ENCODE results near the gene FLRT3.

Gene FLRT3

DNA sequence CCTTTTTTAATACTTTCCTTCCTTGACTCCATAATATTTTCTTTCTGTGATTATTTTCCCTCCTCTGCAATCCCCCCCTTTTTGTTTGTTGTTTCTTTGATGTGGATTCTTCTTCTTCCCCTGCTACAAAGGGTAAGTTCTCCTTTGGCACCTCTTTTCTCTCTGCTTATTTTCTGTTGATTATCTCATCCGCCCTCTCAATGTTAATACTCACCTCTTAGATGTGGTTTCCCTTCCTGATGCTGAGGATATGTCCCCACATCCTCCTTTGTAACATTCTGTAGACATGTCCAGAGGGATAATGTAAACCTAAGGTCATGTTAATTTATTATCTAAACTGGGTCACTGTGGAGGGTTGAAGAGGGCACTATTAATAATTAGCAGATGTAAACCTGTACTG lies 17.7 kb downstream of the FLRT3 start:
- DNase-seq (ENCODE audit: low read depth in 2 of 2) = no peak

DNA sequence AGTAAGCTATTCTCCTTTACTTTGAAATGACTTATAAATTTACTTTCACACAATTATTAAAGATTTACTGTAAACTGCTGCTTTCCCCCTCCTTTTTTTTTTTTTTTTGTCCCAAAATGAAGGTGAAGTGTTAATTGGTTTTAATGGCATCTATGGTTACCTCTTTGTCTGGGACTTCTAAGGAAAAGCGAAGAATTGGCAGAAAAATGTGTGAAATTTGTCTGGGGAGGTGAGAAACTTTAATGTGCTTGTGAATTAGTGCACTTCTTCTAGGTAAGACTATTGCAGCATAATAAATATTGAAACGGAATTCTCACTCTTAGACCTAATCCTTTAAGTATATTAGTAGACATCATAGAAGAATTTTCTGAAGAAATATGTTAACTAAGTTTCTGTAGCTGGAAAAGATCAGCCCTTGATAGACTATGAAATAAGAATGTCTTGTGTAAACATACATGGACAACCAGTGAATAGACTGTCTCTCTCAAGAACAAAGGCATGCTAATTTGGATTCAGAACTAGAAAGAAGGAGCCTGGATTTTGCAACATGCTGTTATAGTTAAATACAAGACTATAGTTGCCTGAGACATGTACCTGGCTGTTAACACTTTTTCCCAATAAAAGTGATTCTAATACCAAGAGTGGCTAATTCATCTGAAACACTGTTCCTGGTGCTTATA lies 23.9 kb downstream of the FLRT3 start:
- DNase-seq (ENCODE audit: low read depth in 2 of 2) = no peak

GRCh38 chr20:14312001-14312400 lies 25.4 kb downstream of the FLRT3 start:
- DNase-seq (ENCODE audit: low read depth in 2 of 2) = no peak

GRCh38 chr20:14310977-14311627 lies 26.3 kb downstream of the FLRT3 start:
- DNase-seq (ENCODE audit: low read depth in 2 of 2) = no peak

DNA sequence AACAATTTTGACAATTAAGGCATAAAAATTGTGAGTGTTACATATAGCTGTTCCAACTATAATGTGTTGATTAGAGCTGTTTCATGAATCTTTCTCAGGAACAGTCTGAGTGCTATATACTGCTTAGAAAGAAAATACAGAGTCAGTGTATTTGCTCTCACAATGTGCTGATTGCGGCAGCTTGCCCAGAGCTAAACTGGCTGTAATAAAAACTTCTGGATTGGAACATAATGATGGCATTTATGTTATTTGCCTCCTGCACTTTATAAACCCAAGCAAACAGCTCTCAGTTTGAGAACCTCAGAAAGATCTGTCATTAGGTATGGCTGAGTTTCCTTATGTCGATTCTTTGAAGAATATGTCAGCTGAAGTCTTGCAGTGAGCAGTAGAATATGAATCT lies 29.5 kb downstream of the FLRT3 start:
- DNase-seq (ENCODE audit: low read depth in 2 of 2) = no peak

GRCh38 chr20:14304472-14304871 lies 32.9 kb downstream of the FLRT3 start:
- no peak for DNase-seq (ENCODE audit: low read depth in 2 of 2)

GRCh38 chr20:14303651-14304050 lies 33.8 kb downstream of the FLRT3 start:
- no peak for DNase-seq (ENCODE audit: low read depth in 2 of 2)

- DNase-seq (ENCODE audit: low read depth in 2 of 2) = no peak
Observed at GRCh38 chr20:14303106-14303505, 34.3 kb downstream of the FLRT3 start.

- DNase-seq (ENCODE audit: low read depth in 2 of 2) = no peak
Observed at GRCh38 chr20:14299831-14300230, 37.6 kb downstream of the FLRT3 start.

DNA sequence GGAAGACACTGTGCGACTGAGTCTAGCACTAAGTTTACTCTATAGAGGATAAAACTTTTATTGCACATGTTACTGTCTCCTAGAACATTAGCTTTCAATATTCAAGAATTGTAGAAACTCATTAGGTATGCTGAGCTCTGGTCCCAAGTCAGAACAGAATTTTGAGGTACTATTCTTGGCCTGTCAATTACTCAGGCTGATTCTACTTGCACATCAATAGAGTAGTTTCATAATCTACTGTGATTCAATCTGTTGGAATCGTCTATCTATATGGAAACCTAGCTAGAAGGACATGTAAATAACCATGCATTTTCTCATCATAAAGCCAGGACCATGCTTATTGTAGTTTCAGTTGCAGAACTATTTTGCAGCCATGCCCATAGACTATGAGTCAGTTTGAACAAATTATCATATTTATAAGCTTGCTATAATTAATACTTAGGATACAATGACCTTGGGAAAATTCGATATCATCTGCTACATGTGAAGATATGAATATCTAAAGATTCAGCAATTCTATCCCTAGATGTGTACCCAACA lies 41.6 kb downstream of the FLRT3 start:
- DNase-seq (ENCODE audit: low read depth in 2 of 2) = no peak

- DNase-seq (ENCODE audit: low read depth in 2 of 2) = no peak
Observed at GRCh38 chr20:14295238-14295637, 42.2 kb downstream of the FLRT3 start.

GRCh38 chr20:14291502-14291901 lies 45.9 kb downstream of the FLRT3 start:
- DNase-seq (ENCODE audit: low read depth in 2 of 2) = no peak

DNA sequence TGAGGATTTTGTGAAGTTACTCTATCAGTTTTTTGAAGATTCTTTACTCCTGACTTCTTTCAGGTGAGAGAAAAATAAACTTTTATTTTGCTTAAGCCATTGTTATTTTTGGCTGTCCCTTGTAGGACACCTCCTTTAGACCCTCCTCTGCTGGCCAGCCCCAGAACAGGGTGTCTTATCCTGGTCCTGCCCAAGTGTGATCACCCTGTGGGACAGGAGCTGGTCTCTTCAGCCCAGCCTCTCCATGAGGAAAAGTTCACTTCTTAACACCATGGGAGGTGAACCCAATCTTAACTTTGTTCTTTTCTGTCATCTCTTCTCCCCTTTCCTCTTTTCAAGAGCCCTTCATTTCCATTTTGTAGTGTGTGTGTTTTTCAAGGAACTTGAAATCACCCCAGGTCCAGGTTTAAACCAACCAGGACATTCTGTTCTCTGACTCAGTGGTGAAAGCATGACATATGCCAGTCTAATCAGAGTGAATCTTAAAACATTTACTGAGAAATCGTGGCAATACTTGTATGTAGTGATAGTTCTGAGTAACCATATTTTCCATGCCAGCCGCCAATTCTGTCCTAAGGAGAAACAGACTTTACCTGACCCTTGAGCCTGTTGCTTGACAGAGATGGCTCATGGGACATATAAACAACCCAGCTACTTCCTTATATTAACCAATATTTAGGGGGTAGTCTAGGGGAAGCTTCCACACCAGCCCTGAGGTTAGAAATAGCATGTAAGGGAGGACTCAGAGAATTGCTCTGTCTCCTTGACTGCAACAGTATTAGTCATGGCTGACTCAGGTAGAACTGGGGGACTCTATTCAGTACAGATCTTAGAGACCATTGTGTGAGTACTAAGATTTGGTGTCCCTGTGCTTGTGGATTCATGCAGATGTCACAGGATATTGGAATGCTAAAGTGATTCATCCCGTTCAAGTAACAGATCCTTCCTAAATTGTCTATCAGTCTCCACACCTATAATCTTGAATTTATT lies 48.8 kb downstream of the FLRT3 start:
- no peak for DNase-seq (ENCODE audit: low read depth in 2 of 2)

DNA sequence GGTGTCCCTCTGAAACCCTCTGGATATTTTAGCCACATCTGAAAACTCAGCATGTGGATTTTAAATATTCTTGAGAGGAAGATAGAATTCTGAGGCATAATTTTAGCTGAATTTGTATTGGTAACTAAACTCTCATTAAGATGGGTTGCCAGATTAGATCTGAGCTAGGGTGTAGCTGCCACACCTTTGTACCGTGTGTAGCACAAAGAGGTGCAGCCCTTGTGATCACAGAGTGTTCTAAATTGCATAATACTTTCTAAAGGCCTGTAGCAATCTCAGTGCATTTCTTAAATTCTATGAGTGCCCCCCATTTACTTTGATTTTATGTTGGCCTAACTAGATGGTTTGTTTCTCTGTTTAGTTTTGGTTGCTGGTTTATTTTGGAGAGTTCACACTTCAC lies 53.0 kb downstream of the FLRT3 start:
- no peak for DNase-seq (ENCODE audit: low read depth in 2 of 2)

DNA sequence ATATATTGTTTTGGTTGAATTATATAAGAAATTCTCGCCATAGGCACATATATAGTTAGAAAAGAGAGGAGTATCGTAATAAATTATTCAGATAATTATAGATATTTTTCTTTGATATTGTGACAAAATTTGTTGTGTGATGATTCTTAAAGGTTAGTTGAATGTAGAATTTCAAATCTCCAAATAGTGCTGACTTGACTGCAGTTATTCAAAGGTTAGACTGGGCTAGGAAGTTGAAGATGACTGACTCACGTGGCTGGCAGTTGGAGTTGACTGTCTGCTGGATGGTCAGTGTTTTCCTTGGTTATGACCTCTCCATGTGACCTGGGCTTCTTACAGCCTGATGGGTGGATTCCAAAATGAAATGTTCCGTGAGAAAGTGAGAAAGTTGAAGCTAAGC lies 55.3 kb downstream of the FLRT3 start:
- DNase-seq (ENCODE audit: low read depth in 2 of 2) = no peak

Measured in stimulated activated CD8-positive, alpha-beta memory T cell treated with anti-CD3 and anti-CD28 coated beads, Interleukin-2, amount 100 ng/mL, for 48 hours (primary cell).